Neural crest cell (in vitro differentiated cells): ENCODE results near the gene COL4A4. TPM values are rescaled to one million over a fixed set of nuclear protein-coding genes. Genes with fewer than 3 reads are reported as not detected.

Experiments used
- DNase-seq: peaks from one replicate; pipeline ENCODE4 v3.0.0; 2021; ENCODE audit warnings: low read depth, mixed read lengths, low spot score
- H3K27ac Mint-ChIP-seq: one replicate; pipeline ENCODE4 v1.8.0; 2021; ENCODE audit warnings: mild to moderate bottlenecking, mixed read lengths; ENCODE audit not compliant: unreplicated experiment
- H3K27me3 Mint-ChIP-seq: 2 replicates; pipeline ENCODE4 v1.8.0; 2021; ENCODE audit warnings: low read depth, mild to moderate bottlenecking, mixed read lengths
- H3K36me3 Mint-ChIP-seq: 2 replicates; pipeline ENCODE4 v1.8.0; 2021; ENCODE audit warnings: low read depth, mild to moderate bottlenecking, mixed read lengths
- H3K4me1 Mint-ChIP-seq: 2 replicates; pipeline ENCODE4 v1.8.0; 2021; ENCODE audit warnings: mixed read lengths
- H3K4me3 Mint-ChIP-seq: one replicate; pipeline ENCODE4 v1.8.0; 2021; ENCODE audit warnings: mild to moderate bottlenecking, mixed read lengths
- H3K9me3 Mint-ChIP-seq: 2 replicates; pipeline ENCODE4 v1.8.0; 2021; ENCODE audit warnings: mixed read lengths
- total RNA-seq: library from RNA; stranded (reverse); gene quantifications from 2 replicates; pipeline ENCODE4 v1.2.1, GENCODE V29; 2021
- TF ChIP-seq, protein P1 (sequence below): fragments of 200-600 bp; sonication (generic); conservative IDR thresholded peaks from 2 replicates; pipeline ENCODE4 v1.5.0; 2021; ENCODE audit warnings: antibody characterized with exemption, mild to moderate bottlenecking

COL4A4 gene
- total RNA-seq, 1 donor from 2014 or later: 0.19 TPM

DNA sequence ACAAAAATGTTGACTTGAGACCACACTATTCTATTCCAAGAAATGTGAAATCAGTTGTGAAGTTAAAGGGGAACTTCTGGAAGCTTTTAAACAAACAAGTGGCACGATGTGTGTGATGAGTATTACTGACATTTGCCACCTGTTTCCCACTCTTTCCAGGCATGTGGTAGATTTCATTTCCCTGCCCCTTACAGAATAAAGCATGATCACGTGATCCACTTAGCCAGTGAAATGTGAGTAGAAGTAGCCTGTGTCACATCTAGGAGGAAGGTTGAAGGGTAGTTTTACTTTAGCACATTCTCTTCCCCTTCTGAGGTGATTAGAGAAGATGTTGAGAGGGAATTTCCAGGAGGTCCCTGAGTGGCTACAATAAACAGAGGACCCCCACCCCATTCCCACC lies 3.8 kb downstream of the COL4A4 start:
- Mint-ChIP-seq H3K9me3 (peaks cover 3% of the 10 kb centered on the region), H3K27me3 (peaks cover 82% of the 10 kb centered on the region), H3K4me3 (no peak overlapping the region), H3K4me1 (peaks cover 5% of the 10 kb centered on the region), H3K36me3 (peaks cover 2% of the 10 kb centered on the region), H3K27ac (no peak overlapping the region)
- DNase-seq: no peak
- TF ChIP-seq, protein P1, sequence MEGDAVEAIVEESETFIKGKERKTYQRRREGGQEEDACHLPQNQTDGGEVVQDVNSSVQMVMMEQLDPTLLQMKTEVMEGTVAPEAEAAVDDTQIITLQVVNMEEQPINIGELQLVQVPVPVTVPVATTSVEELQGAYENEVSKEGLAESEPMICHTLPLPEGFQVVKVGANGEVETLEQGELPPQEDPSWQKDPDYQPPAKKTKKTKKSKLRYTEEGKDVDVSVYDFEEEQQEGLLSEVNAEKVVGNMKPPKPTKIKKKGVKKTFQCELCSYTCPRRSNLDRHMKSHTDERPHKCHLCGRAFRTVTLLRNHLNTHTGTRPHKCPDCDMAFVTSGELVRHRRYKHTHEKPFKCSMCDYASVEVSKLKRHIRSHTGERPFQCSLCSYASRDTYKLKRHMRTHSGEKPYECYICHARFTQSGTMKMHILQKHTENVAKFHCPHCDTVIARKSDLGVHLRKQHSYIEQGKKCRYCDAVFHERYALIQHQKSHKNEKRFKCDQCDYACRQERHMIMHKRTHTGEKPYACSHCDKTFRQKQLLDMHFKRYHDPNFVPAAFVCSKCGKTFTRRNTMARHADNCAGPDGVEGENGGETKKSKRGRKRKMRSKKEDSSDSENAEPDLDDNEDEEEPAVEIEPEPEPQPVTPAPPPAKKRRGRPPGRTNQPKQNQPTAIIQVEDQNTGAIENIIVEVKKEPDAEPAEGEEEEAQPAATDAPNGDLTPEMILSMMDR: no peak

DNA sequence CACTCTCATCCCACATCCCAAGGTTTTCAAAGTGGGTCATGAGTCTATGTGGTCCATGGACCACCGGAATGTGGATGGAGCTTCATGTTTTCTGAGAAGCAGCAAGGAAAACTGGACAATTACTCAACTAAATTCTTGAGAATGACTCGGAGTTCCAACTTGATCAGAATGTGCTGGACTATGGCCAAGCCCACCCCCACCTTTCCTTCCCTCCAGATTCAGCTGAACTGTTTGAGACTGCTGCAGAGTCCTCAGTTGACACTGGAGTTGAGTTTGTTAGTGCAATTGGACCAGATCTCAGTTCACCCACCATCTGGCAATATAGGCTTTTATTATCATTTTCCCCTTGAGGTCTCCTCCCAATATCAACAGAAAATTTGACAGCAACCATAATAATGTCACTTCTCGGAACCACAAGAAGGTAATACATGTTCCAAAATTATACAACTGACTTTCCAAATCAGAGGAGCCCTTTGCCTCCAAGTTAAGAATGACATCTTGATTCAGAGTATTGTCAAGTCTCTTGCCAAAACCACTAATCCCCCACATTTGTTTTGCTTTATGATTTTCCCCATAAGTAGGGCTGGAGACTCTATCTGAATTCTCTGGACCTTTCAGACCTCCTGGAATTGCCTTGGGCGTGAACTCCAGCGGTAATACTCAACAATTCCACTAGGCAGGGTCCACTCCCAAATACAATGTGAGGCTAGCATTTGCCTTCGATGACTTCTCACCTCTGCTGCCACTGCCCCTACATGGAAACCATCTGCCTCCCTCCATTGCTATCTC lies 8.8 kb downstream of the COL4A4 start:
- no peak overlapping the region for H3K4me3 Mint-ChIP-seq
- no peaks in the 10 kb centered on the region for H3K4me1 Mint-ChIP-seq
- peaks cover 3% of the 10 kb centered on the region for H3K9me3 Mint-ChIP-seq
- no peak for DNase-seq
- TF ChIP-seq, protein P1: no peak
- H3K27ac Mint-ChIP-seq: no peak overlapping the region
- peaks cover 40% of the 10 kb centered on the region for H3K27me3 Mint-ChIP-seq
- peaks cover 2% of the 10 kb centered on the region for H3K36me3 Mint-ChIP-seq

DNA sequence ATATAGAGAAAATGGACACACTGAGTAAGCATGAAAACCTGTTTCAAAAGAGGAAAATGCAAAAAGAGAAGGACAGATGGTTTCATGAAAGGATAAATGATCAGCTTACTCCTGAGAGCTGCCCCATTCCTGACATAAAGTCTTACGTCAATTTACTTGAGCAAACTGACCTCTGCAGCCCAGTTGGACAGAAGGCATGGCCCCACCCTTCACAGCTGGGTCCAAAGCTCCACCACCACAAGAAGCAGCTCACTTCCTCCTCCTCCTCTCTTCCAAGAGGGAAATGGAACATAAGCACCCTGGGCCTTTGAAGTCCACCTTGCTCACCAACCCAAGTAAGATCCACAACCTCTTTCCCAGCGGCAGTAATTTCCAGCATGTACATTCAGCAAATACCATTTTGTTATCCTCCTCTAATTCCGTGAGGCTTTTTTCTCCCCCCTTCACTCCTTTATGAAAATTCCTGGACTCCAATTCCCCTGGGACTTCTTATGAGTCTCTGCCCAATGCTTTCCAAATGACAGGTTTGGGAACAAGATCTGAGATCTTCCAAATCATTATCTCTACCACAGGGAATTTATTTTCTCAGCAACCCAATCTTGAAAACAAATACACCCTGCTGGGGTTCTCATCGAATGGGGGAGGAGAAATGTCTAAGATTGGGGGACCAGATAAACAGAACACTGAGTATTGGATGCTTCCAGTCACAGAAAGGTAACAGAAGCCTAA lies 10.1 kb downstream of the COL4A4 start:
- no peak overlapping the region for H3K4me3 Mint-ChIP-seq
- H3K36me3 Mint-ChIP-seq: peaks cover under 1% of the 10 kb centered on the region
- H3K9me3 Mint-ChIP-seq: peaks cover under 1% of the 10 kb centered on the region
- no peak for DNase-seq
- peaks cover 28% of the 10 kb centered on the region for H3K27me3 Mint-ChIP-seq
- H3K27ac Mint-ChIP-seq: no peak overlapping the region
- TF ChIP-seq, protein P1: no peak
- no peaks in the 10 kb centered on the region for H3K4me1 Mint-ChIP-seq

DNA sequence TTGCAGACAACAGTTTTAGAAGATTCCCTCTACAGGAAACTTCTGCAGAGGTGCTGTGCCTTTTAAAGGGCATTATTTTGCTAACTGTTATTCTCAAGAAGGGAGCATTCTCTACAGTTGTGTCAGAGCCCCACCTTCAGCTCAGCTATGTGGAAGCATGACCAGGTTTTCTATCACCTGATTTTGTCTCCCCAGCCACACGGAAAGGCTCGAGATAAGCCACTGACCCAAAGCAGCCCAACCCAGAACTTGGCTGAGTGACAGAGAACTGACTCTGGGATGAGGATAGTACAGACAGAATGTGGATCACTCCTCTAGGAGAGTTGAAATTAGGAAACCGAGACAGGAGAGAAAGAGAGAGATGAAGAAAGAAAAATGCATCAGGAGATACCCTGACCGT lies 10.7 kb downstream of the COL4A4 start:
- H3K36me3 Mint-ChIP-seq: no peaks in the 10 kb centered on the region
- H3K4me3 Mint-ChIP-seq: no peak overlapping the region
- no peak for DNase-seq
- H3K9me3 Mint-ChIP-seq: no peaks in the 10 kb centered on the region
- TF ChIP-seq, protein P1: no peak
- H3K27me3 Mint-ChIP-seq: peaks cover 26% of the 10 kb centered on the region
- H3K4me1 Mint-ChIP-seq: no peaks in the 10 kb centered on the region
- H3K27ac Mint-ChIP-seq: no peak overlapping the region

DNA sequence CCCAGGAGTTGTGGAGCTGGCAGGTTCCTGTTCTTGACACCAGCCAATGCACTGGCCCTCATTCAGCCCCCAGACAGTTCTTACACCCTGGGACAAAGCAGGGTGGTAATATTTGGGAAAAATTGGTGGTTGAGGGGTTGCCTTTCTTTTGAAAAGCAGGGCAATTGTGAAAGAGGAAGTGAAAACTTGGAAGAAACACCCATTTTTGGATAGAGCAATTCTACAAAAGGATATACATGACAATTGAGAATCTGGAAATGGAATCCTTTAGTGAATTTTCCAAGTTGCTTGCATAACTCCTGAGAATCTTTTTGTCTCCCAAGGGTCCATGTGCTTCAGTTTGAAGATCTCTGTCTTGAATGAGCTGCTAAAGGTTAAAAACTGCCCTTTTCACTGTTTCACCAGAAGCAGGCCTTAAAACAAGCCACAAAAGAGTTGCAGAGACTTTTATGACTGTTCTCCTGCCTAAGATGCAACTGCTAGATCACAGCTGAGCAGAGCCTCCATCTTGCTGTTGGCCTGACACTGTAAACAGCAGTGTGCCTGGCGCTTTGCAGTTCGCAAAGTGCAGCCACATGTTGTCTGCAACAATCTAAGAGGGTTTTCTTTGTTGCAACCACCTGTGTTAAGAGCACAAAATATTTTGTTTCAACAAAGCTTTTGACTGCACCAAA lies 11.8 kb downstream of the COL4A4 start:
- Mint-ChIP-seq H3K27ac (no peak overlapping the region), H3K36me3 (no peaks in the 10 kb centered on the region), H3K4me3 (no peak overlapping the region), H3K27me3 (peaks cover 21% of the 10 kb centered on the region), H3K9me3 (peaks cover 2% of the 10 kb centered on the region), H3K4me1 (no peaks in the 10 kb centered on the region)
- no peak for DNase-seq
- TF ChIP-seq, protein P1: no peak
